ENCODE data around the gene SLK.

Gene SLK

DNA sequence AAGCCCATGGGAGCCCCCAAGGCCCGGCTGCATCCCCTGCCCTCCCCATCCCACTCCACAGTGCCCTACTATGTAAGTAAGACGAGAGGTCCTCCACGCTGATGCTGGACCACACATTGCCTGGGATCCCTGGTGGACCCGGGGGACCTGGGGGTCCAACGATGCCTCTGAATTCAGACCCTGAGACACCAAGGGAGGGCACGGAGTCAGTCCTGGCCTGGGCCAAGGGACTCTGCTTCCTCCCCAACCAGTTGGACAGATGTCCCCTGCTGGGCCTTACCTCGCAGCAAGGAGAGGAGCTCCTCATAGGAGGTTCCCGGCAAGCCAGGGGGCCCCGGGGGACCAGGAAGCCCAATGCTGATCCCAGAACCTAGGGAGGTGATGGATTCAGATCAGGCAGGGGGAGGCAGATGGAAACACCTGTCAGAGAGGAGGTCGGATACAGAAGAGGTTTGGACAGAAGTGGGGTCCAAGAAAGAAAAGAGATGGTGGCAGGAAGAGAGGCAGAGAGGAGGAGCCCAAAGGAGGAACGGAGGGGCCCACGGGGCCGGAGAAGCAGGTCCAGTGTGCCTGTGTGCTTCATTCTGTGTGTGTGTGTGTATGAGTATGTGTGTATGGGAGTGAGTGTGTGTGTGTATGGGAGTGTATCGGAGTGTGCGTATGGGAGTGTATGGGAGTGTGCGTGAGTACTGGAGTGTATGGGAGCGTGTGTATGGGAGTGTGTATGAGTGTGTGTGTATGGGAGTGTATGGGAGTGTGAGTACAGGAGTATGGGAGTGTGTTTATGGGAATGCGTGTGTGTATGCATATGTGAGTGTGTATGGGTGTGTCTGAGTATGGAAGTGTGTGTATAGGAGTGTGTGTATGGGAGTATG lies 68.5 kb downstream of the SLK start:
- no peak for DNase-seq

GRCh38 chr10:104036069-104036384 lies 69.1 kb downstream of the SLK start:
- DNase-seq, result no peak

DNA sequence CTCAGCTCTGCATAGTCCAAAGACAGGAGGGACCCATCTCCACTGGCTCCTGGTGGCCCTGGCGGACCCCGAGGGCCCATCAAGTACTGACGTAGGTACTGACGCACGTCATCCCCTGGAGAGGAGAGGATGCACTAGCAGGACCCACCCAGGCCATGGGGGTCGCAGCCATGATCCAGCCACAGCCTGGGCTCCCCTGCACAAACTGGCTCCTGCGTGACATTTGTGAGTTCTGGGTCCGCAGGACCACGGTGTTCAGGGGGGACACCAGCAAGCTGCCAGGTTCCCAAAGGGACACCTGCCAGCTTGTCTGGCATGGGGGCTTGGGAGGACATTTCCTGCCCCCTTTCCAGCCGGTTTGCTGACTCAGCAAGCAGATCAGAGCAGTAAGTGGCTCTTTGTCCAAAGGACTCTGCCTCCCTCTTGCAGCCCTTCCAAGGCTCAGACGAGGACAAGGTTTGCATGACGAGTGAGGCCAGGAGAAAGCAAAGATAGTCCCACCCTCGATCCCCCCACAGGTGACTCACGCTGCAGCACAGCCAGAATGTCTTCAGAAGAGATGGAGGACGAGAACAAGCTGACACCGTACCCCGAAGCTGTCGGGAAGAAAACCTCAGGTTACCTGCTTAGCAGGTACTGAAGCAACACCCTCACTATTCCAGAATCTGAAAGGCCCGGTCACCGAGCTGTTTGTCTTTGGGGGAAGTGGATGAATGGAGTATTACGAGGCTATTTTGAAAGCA lies 69.7 kb downstream of the SLK start:
- no peak for DNase-seq

GRCh38 chr10:104037261-104037951 lies 70.5 kb downstream of the SLK start:
- no peak for DNase-seq

DNA sequence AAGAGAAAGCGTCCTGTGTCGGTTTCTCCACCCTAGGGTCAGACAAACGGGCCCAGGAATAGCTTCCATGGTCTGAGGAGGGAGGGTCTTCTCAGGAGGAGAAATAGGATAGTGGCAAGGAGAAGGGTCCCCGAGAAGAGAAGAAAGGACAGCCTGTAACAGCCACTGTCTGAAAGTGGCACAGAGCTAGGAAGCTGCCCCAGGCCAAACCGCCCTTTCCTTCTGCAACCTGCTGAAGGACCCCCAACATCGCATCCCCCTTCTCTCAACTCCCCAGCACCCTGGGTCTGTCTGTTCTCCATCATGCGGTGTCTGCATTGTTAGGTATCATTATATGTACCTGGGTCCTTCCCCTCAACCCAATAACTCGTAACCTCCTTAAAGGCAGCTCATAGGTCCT lies 71.6 kb downstream of the SLK start:
- DNase-seq, result no peak

GRCh38 chr10:104038958-104039752 lies 72.2 kb downstream of the SLK start:
- DNase-seq, result no peak

GRCh38 chr10:104040382-104040781 lies 73.4 kb downstream of the SLK start:
- DNase-seq, result no peak

DNA sequence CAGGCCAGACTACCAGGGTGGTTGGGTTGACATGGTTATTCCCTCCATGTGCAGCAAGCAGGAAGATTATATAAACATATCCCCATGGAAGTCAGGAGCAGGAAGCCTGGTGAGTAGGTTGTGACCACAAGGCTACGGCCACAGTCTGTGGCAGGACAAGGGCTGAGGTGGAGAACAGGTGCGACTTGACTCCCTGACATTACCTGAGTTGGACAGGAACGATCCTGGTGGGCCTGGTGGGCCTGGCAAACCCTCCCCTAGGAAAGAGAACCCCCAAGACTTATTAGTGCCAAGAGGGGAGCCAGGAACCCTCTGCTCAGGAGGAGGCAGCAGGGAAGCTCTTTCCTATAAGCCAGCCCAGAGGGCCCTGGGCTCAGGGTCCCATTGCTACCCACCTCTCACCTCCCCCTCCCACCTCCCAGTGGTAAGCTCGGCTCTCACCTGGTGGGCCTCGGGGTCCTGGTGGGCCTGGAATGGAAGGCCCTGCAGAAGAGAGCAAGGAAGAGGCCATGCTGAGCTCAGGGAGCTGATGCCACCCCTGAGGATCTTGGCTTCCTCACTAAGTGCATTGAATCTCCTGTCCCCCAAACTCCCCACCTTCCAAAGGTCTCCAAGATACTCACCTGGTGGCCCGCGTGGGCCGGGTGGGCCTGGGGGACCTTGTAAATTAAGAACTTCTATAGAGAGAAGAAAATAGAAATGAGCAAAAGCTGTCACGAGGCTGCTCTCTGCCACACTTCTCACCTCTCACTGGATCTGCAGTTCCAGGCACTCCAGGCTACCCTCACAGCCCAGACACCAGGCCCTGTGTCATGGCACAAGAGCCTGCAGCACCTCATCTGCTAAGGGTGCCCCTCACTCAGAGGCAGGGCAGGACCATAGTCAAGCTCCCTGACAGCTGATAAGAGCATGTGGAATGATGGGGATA lies 74.2 kb downstream of the SLK start:
- DNase-seq, result no peak

DNA sequence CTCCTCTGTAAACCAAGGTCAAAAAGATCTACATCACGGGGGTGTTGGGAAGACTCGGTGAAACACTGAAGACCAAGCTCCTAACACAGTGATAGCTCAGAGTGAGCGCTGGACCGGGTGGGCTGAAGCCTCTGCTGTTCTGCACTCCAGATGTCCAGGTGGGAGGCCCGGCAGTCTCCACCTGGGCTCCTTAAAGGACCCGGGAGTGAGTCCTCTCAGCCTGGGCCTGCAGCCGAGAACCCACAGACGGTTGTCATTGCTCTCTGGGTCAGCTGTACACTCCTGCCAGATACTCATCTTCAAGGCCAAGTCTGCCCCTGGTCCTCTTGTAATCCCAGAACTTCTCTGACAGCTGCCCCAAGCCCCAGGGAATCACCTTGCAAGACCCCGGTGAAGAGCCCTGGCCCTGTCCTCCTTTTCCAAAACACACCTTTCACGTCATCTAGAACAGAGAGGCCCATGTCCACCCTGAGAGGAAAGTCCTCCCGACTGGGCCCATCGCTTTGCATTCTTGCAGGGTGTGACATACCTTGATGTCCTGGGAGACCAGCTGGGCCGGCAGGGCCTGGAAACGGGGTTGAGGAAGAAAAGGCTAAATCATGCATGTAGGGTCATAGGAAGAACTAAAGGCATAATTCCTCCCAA lies 75.1 kb downstream of the SLK start:
- DNase-seq, result no peak

- DNase-seq, result no peak
Observed at GRCh38 chr10:104043185-104043830, 76.4 kb downstream of the SLK start.

- no peak for DNase-seq
Observed at GRCh38 chr10:104043854-104044253, 76.9 kb downstream of the SLK start.

DNA sequence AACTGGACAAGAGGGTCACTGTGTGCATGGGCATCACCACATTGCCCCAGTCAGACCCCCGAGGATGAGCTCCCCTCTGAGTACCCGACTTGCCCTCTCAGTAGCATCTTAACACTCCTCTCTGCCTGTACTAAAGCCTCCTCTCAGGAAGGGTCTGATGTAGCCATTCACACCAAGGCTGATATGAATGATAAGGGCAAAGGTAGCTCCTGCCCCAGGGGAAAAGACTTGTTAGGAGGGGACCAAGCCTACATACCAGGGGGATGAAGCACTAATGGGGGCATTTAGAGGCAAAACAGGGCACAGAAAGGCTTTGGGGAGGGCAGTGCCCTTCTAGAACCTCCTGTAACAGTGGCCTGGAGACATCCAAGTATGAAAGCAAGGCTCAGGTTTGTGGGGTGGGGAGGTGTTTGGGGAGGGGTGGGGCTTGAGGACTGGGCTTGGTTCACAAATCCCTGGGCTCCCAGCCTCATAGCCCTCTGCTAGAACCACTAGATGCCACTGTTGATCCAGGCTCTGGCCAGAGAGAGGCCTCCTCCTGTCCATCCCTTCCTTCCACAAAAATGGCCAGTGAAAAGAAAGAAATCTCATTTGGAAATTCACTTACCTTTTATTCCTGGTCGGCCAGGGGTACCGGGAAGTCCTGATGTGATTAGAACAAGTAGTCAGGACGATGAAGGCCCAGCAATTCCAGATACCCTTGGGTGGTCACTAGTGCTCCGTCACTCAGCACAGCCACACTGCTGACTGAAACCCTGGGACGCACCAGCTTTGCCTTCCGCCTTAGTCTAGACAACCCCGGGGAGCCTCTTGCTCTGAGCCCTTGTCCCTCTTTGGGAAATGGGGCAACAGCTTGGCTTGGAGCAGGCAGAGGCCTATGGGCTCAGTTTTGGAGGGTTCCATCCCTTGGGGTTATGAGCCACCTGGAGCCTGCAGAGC lies 78.5 kb downstream of the SLK start:
- DNase-seq, result no peak

- no peak for DNase-seq
Observed at GRCh38 chr10:104046651-104047050, 79.7 kb downstream of the SLK start.

- no peak for DNase-seq
Observed at GRCh38 chr10:104049504-104050250, 82.7 kb downstream of the SLK start.

- DNase-seq, result no peak
Observed at GRCh38 chr10:104052431-104052830, 85.5 kb downstream of the SLK start.

- no peak for DNase-seq
Observed at GRCh38 chr10:104053201-104053600, 86.3 kb downstream of the SLK start.

GRCh38 chr10:104054430-104054829 lies 87.5 kb downstream of the SLK start:
- no peak for DNase-seq

GRCh38 chr10:104056619-104057273 lies 89.8 kb downstream of the SLK start:
- no peak for DNase-seq
